Spleen (tissue), 11 donors: ENCODE data around the gene PLEKHG1. TPM values are rescaled to one million over a fixed set of nuclear protein-coding genes. Genes with fewer than 3 reads are reported as not detected.

ENCODE experiments used
- DNase-seq: peaks from one replicate; pipeline ENCODE4 v3.0.0-alpha.2; 2020
- H3K27ac ChIP-seq, 8 donors: fragments of 200-600 bp; sonication (generic) in 7 of 8; 1 replicate in 4 of 8; 2 replicates in 4 of 8; pipeline versions ENCODE4 v1.5.0 to v1.8.0; 2016 to 2021; ENCODE audit warnings: inconsistent platforms in 4 of 8, mild to moderate bottlenecking in 4 of 8, moderate library complexity in 1 of 8
- H3K27me3 ChIP-seq, 7 donors: fragments of 200-600 bp; sonication (generic) in 6 of 7; replicated peaks in 1 of 7; 1 replicate in 4 of 7; 2 replicates in 3 of 7; pipeline versions ENCODE4 v1.5.0 to v1.8.0; 2016 to 2021; ENCODE audit warnings: inconsistent platforms in 3 of 7, mild to moderate bottlenecking in 1 of 7
- H3K36me3 ChIP-seq, 6 donors: fragments of 200-600 bp; sonication (generic) in 5 of 6; 1 replicate in 4 of 6; 2 replicates in 2 of 6; pipeline versions ENCODE4 v1.5.0 to v1.8.0; 2016 to 2021; ENCODE audit warnings: inconsistent platforms in 2 of 6
- H3K4me1 ChIP-seq, 6 donors: fragments of 200-600 bp; sonication (generic) in 5 of 6; 1 replicate in 3 of 6; 2 replicates in 3 of 6; pipeline versions ENCODE4 v1.5.0 to v1.8.0; 2016 to 2021; ENCODE audit warnings: inconsistent platforms in 3 of 6
- H3K4me3 ChIP-seq, 8 donors: fragments of 200-600 bp; sonication (generic) in 7 of 8; 1 replicate in 4 of 8; 2 replicates in 4 of 8; pipeline versions ENCODE4 v1.5.0 to v1.8.0; 2016 to 2021; ENCODE audit warnings: inconsistent platforms in 4 of 8, mild to moderate bottlenecking in 4 of 8, moderate library complexity in 2 of 8
- H3K9me3 ChIP-seq, 8 donors: fragments of 200-600 bp; sonication (generic) in 7 of 8; 1 replicate in 4 of 8; 2 replicates in 4 of 8; pipeline versions ENCODE4 v1.5.0 to v1.8.0; 2016 to 2021; ENCODE audit warnings: inconsistent platforms in 4 of 8
- CTCF ChIP-seq, 11 experiments: fragments of 200-600 bp in 7 of 11; fragments of 450-650 bp in 4 of 11; sonication (generic) in 4 of 11; IDR thresholded peaks in 8 of 11; conservative IDR thresholded peaks in 3 of 11; 1 replicate in 7 of 11; 2 replicates in 4 of 11; pipeline versions ENCODE4 v1.4.0 to v1.8.0; 2016 to 2021; ENCODE audit warnings: antibody characterized with exemption in 11 of 11, inconsistent platforms in 4 of 11, mild to moderate bottlenecking in 1 of 11
- POLR2A ChIP-seq, 3 donors: fragments of 450-650 bp; IDR thresholded peaks; one replicate each; pipeline ENCODE4 v1.5.1; 2017; ENCODE audit warnings: antibody characterized with exemption in 3 of 3, mild to moderate bottlenecking in 1 of 3
- POLR2AphosphoS5 ChIP-seq, 3 donors: sonication (generic); formaldehyde crosslinking; IDR thresholded peaks; one replicate each; pipeline ENCODE4 v1.5.1; 2017; ENCODE audit warnings: antibody characterized with exemption in 3 of 3
- WGBS, 5 donors: extraction: QIAGEN DNeasy Blood & Tissue Kit in 3 of 5; methylation state at CpG; one replicate each; pipeline versions ENCODE4 v1.1.5 to v1.1.7; 2013 to 2018; 5-methylcytosine and 5-hydroxymethylcytosine counted together
- intact Hi-C: fragments of 100-400 bp; cut with DNase I; formaldehyde crosslinking; loops from one replicate; pipeline ENCODE4 v1.15.0; 2023; ENCODE audit warnings: low total_unique reads
- polyA plus RNA-seq, 3 donors: library from polyadenylated mRNA; stranded (reverse); fragments of 200-250 nt; gene quantifications; one replicate each; pipeline ENCODE4 v1.2.1, GENCODE V29; 2013
- total RNA-seq, 7 donors: library from RNA; depleted of rRNA in 3 of 7; stranded (reverse); fragments of >200 nt in 3 of 7; fragmentation: NEBNext Ultra II Directional in 4 of 7; extraction: Animal tissue kit (Norgen Biotek cat#: 25700) in 4 of 7; gene quantifications; one replicate each; pipeline versions ENCODE4 v1.1.0 to v1.2.1, GENCODE V29; 2016 to 2021
- donor health status: healthy with polysubstance abuse.
- donor health status: DM: no; HTN: no; CAD: no; lungs with moderate emphysema.
- donor health status: DM: no; HTN: no; CAD: no.
- donor health status: Bipolar disorder and iron deficiency.
- donor health status: healthy.
- donor health status: DM: no; HTN: no; CAD: no.
- donor health status: DM: yes; HTN: yes; CAD: no.

Gene PLEKHG1
- total and polyA plus RNA-seq, 10 donors: 14.2 to 361 (median 161) TPM

GRCh38 chr6:150639823-150640331, 40.2 kb downstream of the PLEKHG1 start:
- DNase-seq: no peak
- Histone ChIP-seq H3K27me3 (no peaks in the 10 kb centered on the region), H3K4me3 (no peak overlapping the region), H3K9me3 (no peaks in the 10 kb centered on the region), H3K27ac (peak overlapping the region in 6 of 8 donors; percentile 3 to 82 (median 72)), H3K36me3 (peaks cover 0 to 13% (median 0%) of the 10 kb centered on the region in 6 donors), H3K4me1 (peaks cover 31 to 93% (median 81%) of the 10 kb centered on the region in 6 donors)
- intact Hi-C loops: no loop called here
- WGBS, 5 donors: 78 to 91% (median 84%) methylated on average over 9 of the region's 9 CpGs
- TF ChIP-seq POLR2A (IDR thresholded peaks at IDR 0.05): no peak
- TF ChIP-seq POLR2AphosphoS5 (IDR thresholded peaks at IDR 0.05): peak in 1 of 3 donors; percentile 24

GRCh38 chr6:150640556-150641209, 41.0 kb downstream of the PLEKHG1 start:
- no peak for DNase-seq
- Histone ChIP-seq H3K27me3 (no peaks in the 10 kb centered on the region), H3K4me1 (peaks cover 31 to 88% (median 73%) of the 10 kb centered on the region in 6 donors), H3K27ac (peak overlapping the region; percentile 38 to 82 (median 72)), H3K4me3 (peak overlapping the region in 2 of 8 donors; percentile 18 to 52), H3K9me3 (no peaks in the 10 kb centered on the region), H3K36me3 (peaks cover 0 to 13% (median 0%) of the 10 kb centered on the region in 6 donors)
- intact Hi-C loops: no loop called here
- TF ChIP-seq POLR2AphosphoS5 (IDR thresholded peaks at IDR 0.05): no peak
- no peak for TF ChIP-seq POLR2A (IDR thresholded peaks at IDR 0.05)
- no peak for TF ChIP-seq CTCF (IDR thresholded peaks at IDR 0.05 in 8 of 11, conservative IDR thresholded peaks at IDR 0.05 in 3 of 11)
- WGBS, 5 donors: 61 to 77% (median 73%) methylated on average over 7 of the region's 7 CpGs

- Histone ChIP-seq H3K36me3 (peaks cover 0 to 13% (median 0%) of the 10 kb centered on the region in 6 donors), H3K27me3 (no peaks in the 10 kb centered on the region), H3K4me1 (peaks cover 31 to 80% (median 64%) of the 10 kb centered on the region in 6 donors), H3K9me3 (no peaks in the 10 kb centered on the region), H3K4me3 (peak overlapping the region in 5 of 8 donors; percentile 7 to 52 (median 18)), H3K27ac (peak overlapping the region; percentile 38 to 82 (median 72))
- intact Hi-C loops: no loop called here
- WGBS, 5 donors: 2 to 7% (median 3%) methylated on average over 6 of the region's 6 CpGs
- TF ChIP-seq POLR2A (IDR thresholded peaks at IDR 0.05) (no peak), POLR2AphosphoS5 (IDR thresholded peaks at IDR 0.05) (peak in 1 of 3 donors; percentile 18), CTCF (IDR thresholded peaks at IDR 0.05 in 8 of 11, conservative IDR thresholded peaks at IDR 0.05 in 3 of 11) (no peak)
- no peak for DNase-seq
These were observed 41.9 kb downstream of the PLEKHG1 start for GRCh38 chr6:150641398-150642139.

- intact Hi-C loops: no loop called here
- Histone ChIP-seq H3K4me1 (peaks cover 24 to 59% (median 39%) of the 10 kb centered on the region in 6 donors), H3K36me3 (peaks cover 0 to 7% (median 5%) of the 10 kb centered on the region in 6 donors), H3K9me3 (no peaks in the 10 kb centered on the region), H3K27ac (peak overlapping the region in 2 of 8 donors; percentile 9 to 46), H3K27me3 (no peaks in the 10 kb centered on the region), H3K4me3 (no peak overlapping the region)
- no peak for DNase-seq
- WGBS, 5 donors: 87 to 96% (median 90%) methylated on average over 2 of the region's 2 CpGs
- TF ChIP-seq POLR2AphosphoS5 (IDR thresholded peaks at IDR 0.05): peak in 1 of 3 donors; percentile 20
- TF ChIP-seq CTCF (IDR thresholded peaks at IDR 0.05 in 8 of 11, conservative IDR thresholded peaks at IDR 0.05 in 3 of 11): no peak
These were observed 46.5 kb downstream of the PLEKHG1 start for GRCh38 chr6:150646228-150646627.
